ENCODE results near the gene PROSER2.

DNA sequence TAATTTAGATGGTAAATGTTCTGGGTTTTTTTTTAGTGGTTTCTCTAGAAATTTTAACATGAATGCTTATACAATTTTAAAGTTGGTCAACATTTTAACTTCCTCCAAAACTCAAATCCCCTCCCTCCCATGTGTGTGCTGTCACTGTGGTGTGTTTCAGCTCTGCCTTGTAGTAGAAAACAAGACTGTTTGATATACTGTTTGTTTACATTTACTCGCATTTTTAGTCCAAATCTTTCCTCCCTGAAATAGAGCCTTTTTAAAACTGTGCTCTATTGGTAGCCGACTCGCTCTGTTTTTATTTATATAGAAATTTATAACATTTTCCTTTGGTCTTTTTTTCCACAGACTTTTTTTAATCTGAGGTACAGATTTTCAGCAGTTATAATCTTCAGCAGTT lies 19.3 kb downstream of the PROSER2 start:
- TF ChIP-seq TBP (CRISPR knock-in tag; IDR thresholded peaks at IDR 0.05) (no peak), POLR2A (IDR thresholded peaks at IDR 0.05; ENCODE audit: insufficient read depth in 1 of 2, low read depth in 2 of 2, low read length in 2 of 2) (no peak), ZSCAN29 (CRISPR knock-in tag; conservative IDR thresholded peaks at IDR 0.05) (no peak), JUNB (CRISPR knock-in tag; IDR thresholded peaks at IDR 0.05; ENCODE audit: borderline replicate concordance) (no peak), ZNF850 (CRISPR knock-in tag; conservative IDR thresholded peaks at IDR 0.05) (no peak), CREB1 (IDR thresholded peaks at IDR 0.05) (no peak), CREB1 (CRISPR knock-in tag; IDR thresholded peaks at IDR 0.05) (no peak), TCF12 (IDR thresholded peaks at IDR 0.05) (no peak), TCF12 (CRISPR knock-in tag; IDR thresholded peaks at IDR 0.05) (no peak), MIER2 (CRISPR knock-in tag; IDR thresholded peaks at IDR 0.05) (no peak), MXI1 (IDR thresholded peaks at IDR 0.05; ENCODE audit: borderline replicate concordance, low read depth, low read length) (no peak), EP300 (IDR thresholded peaks at IDR 0.05; ENCODE audit: low read depth in 2 of 2, low read length in 2 of 2) (no peak), EP300 (CRISPR knock-in tag; IDR thresholded peaks at IDR 0.05; ENCODE audit: borderline replicate concordance) (no peak), ZNF326 (CRISPR knock-in tag; IDR thresholded peaks at IDR 0.05; ENCODE audit: borderline replicate concordance) (no peak)
- TF ChIP-seq, protein P1, sequence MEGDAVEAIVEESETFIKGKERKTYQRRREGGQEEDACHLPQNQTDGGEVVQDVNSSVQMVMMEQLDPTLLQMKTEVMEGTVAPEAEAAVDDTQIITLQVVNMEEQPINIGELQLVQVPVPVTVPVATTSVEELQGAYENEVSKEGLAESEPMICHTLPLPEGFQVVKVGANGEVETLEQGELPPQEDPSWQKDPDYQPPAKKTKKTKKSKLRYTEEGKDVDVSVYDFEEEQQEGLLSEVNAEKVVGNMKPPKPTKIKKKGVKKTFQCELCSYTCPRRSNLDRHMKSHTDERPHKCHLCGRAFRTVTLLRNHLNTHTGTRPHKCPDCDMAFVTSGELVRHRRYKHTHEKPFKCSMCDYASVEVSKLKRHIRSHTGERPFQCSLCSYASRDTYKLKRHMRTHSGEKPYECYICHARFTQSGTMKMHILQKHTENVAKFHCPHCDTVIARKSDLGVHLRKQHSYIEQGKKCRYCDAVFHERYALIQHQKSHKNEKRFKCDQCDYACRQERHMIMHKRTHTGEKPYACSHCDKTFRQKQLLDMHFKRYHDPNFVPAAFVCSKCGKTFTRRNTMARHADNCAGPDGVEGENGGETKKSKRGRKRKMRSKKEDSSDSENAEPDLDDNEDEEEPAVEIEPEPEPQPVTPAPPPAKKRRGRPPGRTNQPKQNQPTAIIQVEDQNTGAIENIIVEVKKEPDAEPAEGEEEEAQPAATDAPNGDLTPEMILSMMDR (CRISPR knock-in tag; IDR thresholded peaks at IDR 0.05) = no peak
- TF ChIP-seq, protein P2, sequence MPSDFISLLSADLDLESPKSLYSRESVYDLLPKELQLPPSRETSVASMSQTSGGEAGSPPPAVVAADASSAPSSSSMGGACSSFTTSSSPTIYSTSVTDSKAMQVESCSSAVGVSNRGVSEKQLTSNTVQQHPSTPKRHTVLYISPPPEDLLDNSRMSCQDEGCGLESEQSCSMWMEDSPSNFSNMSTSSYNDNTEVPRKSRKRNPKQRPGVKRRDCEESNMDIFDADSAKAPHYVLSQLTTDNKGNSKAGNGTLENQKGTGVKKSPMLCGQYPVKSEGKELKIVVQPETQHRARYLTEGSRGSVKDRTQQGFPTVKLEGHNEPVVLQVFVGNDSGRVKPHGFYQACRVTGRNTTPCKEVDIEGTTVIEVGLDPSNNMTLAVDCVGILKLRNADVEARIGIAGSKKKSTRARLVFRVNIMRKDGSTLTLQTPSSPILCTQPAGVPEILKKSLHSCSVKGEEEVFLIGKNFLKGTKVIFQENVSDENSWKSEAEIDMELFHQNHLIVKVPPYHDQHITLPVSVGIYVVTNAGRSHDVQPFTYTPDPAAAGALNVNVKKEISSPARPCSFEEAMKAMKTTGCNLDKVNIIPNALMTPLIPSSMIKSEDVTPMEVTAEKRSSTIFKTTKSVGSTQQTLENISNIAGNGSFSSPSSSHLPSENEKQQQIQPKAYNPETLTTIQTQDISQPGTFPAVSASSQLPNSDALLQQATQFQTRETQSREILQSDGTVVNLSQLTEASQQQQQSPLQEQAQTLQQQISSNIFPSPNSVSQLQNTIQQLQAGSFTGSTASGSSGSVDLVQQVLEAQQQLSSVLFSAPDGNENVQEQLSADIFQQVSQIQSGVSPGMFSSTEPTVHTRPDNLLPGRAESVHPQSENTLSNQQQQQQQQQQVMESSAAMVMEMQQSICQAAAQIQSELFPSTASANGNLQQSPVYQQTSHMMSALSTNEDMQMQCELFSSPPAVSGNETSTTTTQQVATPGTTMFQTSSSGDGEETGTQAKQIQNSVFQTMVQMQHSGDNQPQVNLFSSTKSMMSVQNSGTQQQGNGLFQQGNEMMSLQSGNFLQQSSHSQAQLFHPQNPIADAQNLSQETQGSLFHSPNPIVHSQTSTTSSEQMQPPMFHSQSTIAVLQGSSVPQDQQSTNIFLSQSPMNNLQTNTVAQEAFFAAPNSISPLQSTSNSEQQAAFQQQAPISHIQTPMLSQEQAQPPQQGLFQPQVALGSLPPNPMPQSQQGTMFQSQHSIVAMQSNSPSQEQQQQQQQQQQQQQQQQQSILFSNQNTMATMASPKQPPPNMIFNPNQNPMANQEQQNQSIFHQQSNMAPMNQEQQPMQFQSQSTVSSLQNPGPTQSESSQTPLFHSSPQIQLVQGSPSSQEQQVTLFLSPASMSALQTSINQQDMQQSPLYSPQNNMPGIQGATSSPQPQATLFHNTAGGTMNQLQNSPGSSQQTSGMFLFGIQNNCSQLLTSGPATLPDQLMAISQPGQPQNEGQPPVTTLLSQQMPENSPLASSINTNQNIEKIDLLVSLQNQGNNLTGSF (CRISPR knock-in tag; IDR thresholded peaks at IDR 0.05) = no peak
- TF ChIP-seq, protein P3, sequence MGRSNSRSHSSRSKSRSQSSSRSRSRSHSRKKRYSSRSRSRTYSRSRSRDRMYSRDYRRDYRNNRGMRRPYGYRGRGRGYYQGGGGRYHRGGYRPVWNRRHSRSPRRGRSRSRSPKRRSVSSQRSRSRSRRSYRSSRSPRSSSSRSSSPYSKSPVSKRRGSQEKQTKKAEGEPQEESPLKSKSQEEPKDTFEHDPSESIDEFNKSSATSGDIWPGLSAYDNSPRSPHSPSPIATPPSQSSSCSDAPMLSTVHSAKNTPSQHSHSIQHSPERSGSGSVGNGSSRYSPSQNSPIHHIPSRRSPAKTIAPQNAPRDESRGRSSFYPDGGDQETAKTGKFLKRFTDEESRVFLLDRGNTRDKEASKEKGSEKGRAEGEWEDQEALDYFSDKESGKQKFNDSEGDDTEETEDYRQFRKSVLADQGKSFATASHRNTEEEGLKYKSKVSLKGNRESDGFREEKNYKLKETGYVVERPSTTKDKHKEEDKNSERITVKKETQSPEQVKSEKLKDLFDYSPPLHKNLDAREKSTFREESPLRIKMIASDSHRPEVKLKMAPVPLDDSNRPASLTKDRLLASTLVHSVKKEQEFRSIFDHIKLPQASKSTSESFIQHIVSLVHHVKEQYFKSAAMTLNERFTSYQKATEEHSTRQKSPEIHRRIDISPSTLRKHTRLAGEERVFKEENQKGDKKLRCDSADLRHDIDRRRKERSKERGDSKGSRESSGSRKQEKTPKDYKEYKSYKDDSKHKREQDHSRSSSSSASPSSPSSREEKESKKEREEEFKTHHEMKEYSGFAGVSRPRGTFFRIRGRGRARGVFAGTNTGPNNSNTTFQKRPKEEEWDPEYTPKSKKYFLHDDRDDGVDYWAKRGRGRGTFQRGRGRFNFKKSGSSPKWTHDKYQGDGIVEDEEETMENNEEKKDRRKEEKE (IDR thresholded peaks at IDR 0.05) = no peak

All from HepG2 (cell line).